NCI-H2029 (cell line): ENCODE results near the gene DRG1.
"Not testable (repeated sequence)": the region's sequence is repeated elsewhere in the genome, so short reads cannot be mapped to it uniquely, and the experiment has no call there.

Experiments
- DNase-seq: peaks from one replicate; lab custom pipeline; 2025; lab: John Stamatoyannopoulos, UW

DRG1 gene

GRCh38 chr22:31442768-31443489, 43.5 kb downstream of the DRG1 start:
- DNase-seq = no peak

- DNase-seq = no peak
These were observed 44.1 kb downstream of the DRG1 start for GRCh38 chr22:31443516-31443915.

GRCh38 chr22:31445642-31446041, 46.2 kb downstream of the DRG1 start:
- no peak for DNase-seq

GRCh38 chr22:31446208-31446607, 46.8 kb downstream of the DRG1 start:
- DNase-seq = no peak

- DNase-seq = no peak
These were observed 47.4 kb downstream of the DRG1 start for GRCh38 chr22:31446767-31447166.

- DNase-seq = no peak
These were observed 47.9 kb downstream of the DRG1 start for GRCh38 chr22:31447337-31447736.

GRCh38 chr22:31448382-31448781, 49.0 kb downstream of the DRG1 start:
- no peak for DNase-seq

GRCh38 chr22:31449506-31449905, 50.1 kb downstream of the DRG1 start:
- DNase-seq = no peak

GRCh38 chr22:31451709-31452571, 52.5 kb downstream of the DRG1 start:
- DNase-seq = peak; percentile 26

- DNase-seq = no peak
These were observed 62.3 kb downstream of the DRG1 start for GRCh38 chr22:31461699-31462098.

- no peak for DNase-seq
These were observed 65.9 kb downstream of the DRG1 start for GRCh38 chr22:31465307-31465706.

- DNase-seq = no peak
These were observed 75.3 kb downstream of the DRG1 start for GRCh38 chr22:31474743-31475142.

GRCh38 chr22:31475800-31476199, 76.4 kb downstream of the DRG1 start:
- no peak for DNase-seq

GRCh38 chr22:31477329-31477728, 77.9 kb downstream of the DRG1 start:
- no peak for DNase-seq

- no peak for DNase-seq
These were observed 81.7 kb downstream of the DRG1 start for GRCh38 chr22:31481129-31481528.

- not testable (repeated sequence) for DNase-seq
These were observed 83.1 kb downstream of the DRG1 start for GRCh38 chr22:31482470-31482869.
